PC-9 (cell line): ENCODE data around the gene CD96. TPM values are rescaled to one million over a fixed set of nuclear protein-coding genes. Genes with fewer than 3 reads are reported as not detected.

Source experiments
- Bru-seq: library from RNA; stranded (reverse); fragments of 400-500 nt; gene quantifications from one replicate; lab custom pipeline; 2021; lab: Mats Ljungman, UMichigan
- BruChase-seq, 2 experiments: library from RNA; stranded (reverse); fragments of 400-500 nt; gene quantifications; one replicate each; lab custom pipeline; 2021; lab: Mats Ljungman, UMichigan
- BruUV-seq: library from RNA; stranded (reverse); fragments of 400-500 nt; replicated peaks from 2 replicates; lab custom pipeline; 2021; lab: Mats Ljungman, UMichigan
- CTCF ChIA-PET: fragments of 300-600 bp; sonication (Branson Sonifier 250); formaldehyde crosslinking; loops from one replicate; lab custom pipeline; 2022; ENCODE audit warnings: antibody characterized with exemption; lab: Charles Lee
- POLR2A ChIA-PET: fragments of 300-600 bp; sonication (Branson Sonifier 250); formaldehyde crosslinking; loops from one replicate; lab custom pipeline; 2022; ENCODE audit warnings: antibody characterized with exemption; ENCODE audit not compliant: unreplicated experiment; lab: Charles Lee
- DNase-seq, 2 experiments: peaks; one replicate each; pipeline versions ENCODE4 v3.0.0 to v3.0.0-alpha.2; 2015 to 2022; ENCODE audit warnings: mixed read lengths in 1 of 2
- H2AFZ ChIP-seq: fragments of 200-600 bp; sonication (generic); 2 replicates; pipeline ENCODE4 v1.8.1; 2017; ENCODE audit warnings: antibody characterized with exemption
- H3F3A ChIP-seq: fragments of 200-600 bp; sonication (generic); 2 replicates; pipeline ENCODE4 v1.8.1; 2017; ENCODE audit warnings: antibody characterized with exemption, mild to moderate bottlenecking, low read depth; ENCODE audit not compliant: insufficient read depth
- H3K27ac ChIP-seq: fragments of 200-600 bp; sonication (generic); 2 replicates; pipeline ENCODE4 v1.6.1; 2016; ENCODE audit warnings: mixed run types
- H3K27me3 ChIP-seq: fragments of 200-600 bp; sonication (generic); 2 replicates; pipeline ENCODE4 v1.6.1; 2016; ENCODE audit warnings: low read depth, mixed run types; ENCODE audit not compliant: insufficient read depth
- H3K36me3 ChIP-seq: fragments of 200-600 bp; sonication (generic); 2 replicates; pipeline ENCODE4 v1.6.1; 2016; ENCODE audit warnings: low read depth, mixed run types
- H3K4me1 ChIP-seq: fragments of 200-600 bp; sonication (generic); replicated peaks from 2 replicates; pipeline ENCODE4 v1.6.1; 2016; ENCODE audit warnings: mixed run types; ENCODE audit not compliant: insufficient read depth
- H3K4me2 ChIP-seq: fragments of 200-600 bp; sonication (generic); 2 replicates; pipeline ENCODE4 v1.6.1; 2017; ENCODE audit warnings: mixed run types
- H3K4me3 ChIP-seq: fragments of 200-600 bp; sonication (generic); 2 replicates; pipeline ENCODE4 v1.6.1; 2016; ENCODE audit warnings: mixed run types
- H3K79me2 ChIP-seq: fragments of 200-600 bp; sonication (generic); 2 replicates; pipeline ENCODE4 v1.6.1; 2017; ENCODE audit warnings: low read depth, mixed run types
- H3K9me2 ChIP-seq: fragments of 200-600 bp; sonication (generic); 2 replicates; pipeline ENCODE4 v1.8.1; 2017; ENCODE audit warnings: mild to moderate bottlenecking; ENCODE audit not compliant: insufficient read depth
- H3K9me3 ChIP-seq: fragments of 200-600 bp; sonication (generic); 2 replicates; pipeline ENCODE4 v1.8.1; 2016; ENCODE audit warnings: low read depth; ENCODE audit not compliant: insufficient read depth
- H4K20me1 ChIP-seq: fragments of 200-600 bp; sonication (generic); 2 replicates; pipeline ENCODE4 v1.8.1; 2017; ENCODE audit not compliant: insufficient read depth
- CTCF ChIP-seq: fragments of 200-600 bp; sonication (generic); conservative IDR thresholded peaks from 2 replicates; pipeline ENCODE4 v1.6.1; 2017; ENCODE audit warnings: mixed run types, antibody characterized with exemption, mild to moderate bottlenecking, moderate library complexity
- EZH2 ChIP-seq: fragments of 200-600 bp; sonication (generic); IDR thresholded peaks from 2 replicates; pipeline ENCODE4 v1.8.0; 2017; ENCODE audit warnings: antibody characterized with exemption, low read depth
- intact Hi-C: fragments of 100-400 bp; cut with micrococcal nuclease; formaldehyde crosslinking; loops from one replicate; pipeline ENCODE4 v1.10.0; 2022; ENCODE audit not compliant: unreplicated experiment
- long read RNA-seq: library from polyadenylated mRNA; stranded (forward); transcript quantifications from one replicate; pipeline ENCODE4 v2.0.0, GENCODE V29; 2022
- total RNA-seq: library from RNA; stranded (reverse); gene quantifications from 2 replicates; pipeline ENCODE4 v1.2.3, GENCODE V29; 2021

The CD96 gene
- total RNA-seq: 0.11 and 0.20 TPM in 2 replicates
- percentile 15 among the genes with signal in this experiment for Bru-seq, nascent RNA
- BruChase-seq, experiment 1, labeled RNA remaining after a 2-hour chase: percentile 12 among the genes with signal in this experiment
- BruChase-seq, experiment 2, labeled RNA remaining after a 6-hour chase: percentile 13 among the genes with signal in this experiment
- long read RNA-seq, partial matches to known transcripts: 0 of 10 reads
- long read RNA-seq, other reads (novel, unspliced or antisense): 10 of 10 reads

- BruUV-seq: no TSS peak
- H3K9me3 ChIP-seq: 0 out of 2 replicates have a peak, but pooled peaks cover 3% of the 10 kb centered on the region
- H3K36me3 ChIP-seq: no peaks in the 10 kb centered on the region
- CTCF ChIA-PET: no interaction called here
- peaks cover 13% of the 10 kb centered on the region for H3F3A ChIP-seq
- H3K4me3 ChIP-seq: no peak within 1 kb of the TSS
- H3K4me1 ChIP-seq: peaks cover 25% of the 10 kb centered on the region
- H3K4me2 ChIP-seq: no peak within 1 kb of the TSS
- intact Hi-C loops: no loop called here
- H2AFZ ChIP-seq: 0 out of 2 replicates have a peak within 1 kb of the TSS, but pooled peaks have one; percentile 10
- no peak for TF ChIP-seq CTCF
- no peak for TF ChIP-seq EZH2
- DNase-seq: no peak
- H4K20me1 ChIP-seq: no peaks in the 10 kb centered on the region
- POLR2A ChIA-PET: no interaction called here
- H3K79me2 ChIP-seq: no peaks in the 10 kb centered on the region
- no peaks in the 10 kb centered on the region for H3K27me3 ChIP-seq
- H3K9me2 ChIP-seq: no peaks in the 10 kb centered on the region
- H3K27ac ChIP-seq: no peak within 1 kb of the TSS
These were observed at the start of gene CD96 for GRCh38 chr3:111541911-111542483. Gene CD96 (plus strand): TSS chr3:111542197. CDS start chr3:111542249, 52 bp downstream.

GRCh38 chr3:111493276-111493675 is 48.7 kb upstream of the CD96 start:
- 0 out of 2 replicates have a peak, but pooled peaks cover 6% of the 10 kb centered on the region for H3K9me2 ChIP-seq
- no peaks in the 10 kb centered on the region for H3K36me3 ChIP-seq
- no peaks in the 10 kb centered on the region for H3F3A ChIP-seq
- H3K79me2 ChIP-seq: no peaks in the 10 kb centered on the region
- no peak overlapping the region for H3K27ac ChIP-seq
- POLR2A ChIA-PET: no interaction called here
- TF ChIP-seq CTCF (no peak), EZH2 (no peak)
- no peak overlapping the region for H3K4me2 ChIP-seq
- H3K27me3 ChIP-seq: no peaks in the 10 kb centered on the region
- intact Hi-C loops: no loop called here
- H2AFZ ChIP-seq: no peak overlapping the region
- H4K20me1 ChIP-seq: no peaks in the 10 kb centered on the region
- H3K4me3 ChIP-seq: no peak overlapping the region
- no peak for DNase-seq
- BruUV-seq: no TSS peak
- H3K9me3 ChIP-seq: no peaks in the 10 kb centered on the region
- CTCF ChIA-PET: no interaction called here
- H3K4me1 ChIP-seq: no peaks in the 10 kb centered on the region

GRCh38 chr3:111496894-111497559 is 45.0 kb upstream of the CD96 start:
- Histone ChIP-seq H3K4me2 (no peak overlapping the region), H2AFZ (peak overlapping the region; percentile 23), H3F3A (no peaks in the 10 kb centered on the region), H3K9me2 (0 out of 2 replicates have a peak, but pooled peaks cover 6% of the 10 kb centered on the region), H3K27me3 (no peaks in the 10 kb centered on the region), H3K36me3 (no peaks in the 10 kb centered on the region), H3K79me2 (no peaks in the 10 kb centered on the region), H3K9me3 (no peaks in the 10 kb centered on the region), H4K20me1 (no peaks in the 10 kb centered on the region), H3K27ac (no peak overlapping the region), H3K4me3 (no peak overlapping the region), H3K4me1 (no peaks in the 10 kb centered on the region)
- CTCF ChIA-PET: no interaction called here
- intact Hi-C loops: no loop called here
- no peak for DNase-seq
- no peak for TF ChIP-seq CTCF
- POLR2A ChIA-PET: no interaction called here
- BruUV-seq: no TSS peak
